PFSK-1 (cell line): ENCODE measurements around the gene ARID5A.

Experiments
- FOXP2 ChIP-seq: optimal IDR thresholded peaks from 2 replicates; pipeline ENCODE3; 2011; ENCODE audit warnings: borderline replicate concordance, control low read depth, inconsistent platforms; ENCODE audit not compliant: insufficient read depth; ENCODE audit errors: extremely low read length, extremely low read depth
- POLR2AphosphoS5 ChIP-seq: IDR thresholded peaks from 2 replicates; pipeline ENCODE4 v1.6.1; 2012; ENCODE audit warnings: low read depth, mild to moderate bottlenecking, control low read depth, low read length, moderate library complexity
- REST ChIP-seq, 2 experiments: IDR thresholded peaks; 2 replicates each; pipeline versions ENCODE4 v1.6.1 to v1.8.0; 2011 to 2012; ENCODE audit warnings: low read depth in 2 of 2, low read length in 2 of 2, control low read depth in 1 of 2, inconsistent platforms in 1 of 2, mild to moderate bottlenecking in 1 of 2, moderate library complexity in 1 of 2; ENCODE audit not compliant: insufficient read depth in 1 of 2
- SIN3A ChIP-seq: IDR thresholded peaks from 2 replicates; pipeline ENCODE4 v1.6.1; 2012; ENCODE audit warnings: mild to moderate bottlenecking, low read length, moderate library complexity, borderline replicate concordance; ENCODE audit not compliant: insufficient read depth
- TAF1 ChIP-seq: IDR thresholded peaks from 2 replicates; pipeline ENCODE4 v1.6.1; 2012; ENCODE audit warnings: low read length, control low read depth, borderline replicate concordance; ENCODE audit not compliant: insufficient read depth

GRCh38 chr2:96575785-96576456 is 39.4 kb downstream of the ARID5A start:
- TF ChIP-seq SIN3A (no peak), POLR2AphosphoS5 (no peak), TAF1 (no peak), REST (IDR thresholded peaks at IDR 0.05; ENCODE audit: insufficient read depth in 1 of 2, low read depth in 2 of 2, low read length in 2 of 2) (no peak), FOXP2 (no peak)
